Progenitor cell of endocrine pancreas (in vitro differentiated cells): ENCODE results near the gene ABCF2. TPM values are rescaled to one million over a fixed set of nuclear protein-coding genes. Genes with fewer than 3 reads are reported as not detected.

Source experiments
- DNase-seq: peaks from one replicate; pipeline ENCODE4 v3.0.0; 2021; ENCODE audit warnings: low spot score; ENCODE audit not compliant: unreplicated experiment
- H3K27ac Mint-ChIP-seq: 2 replicates; pipeline ENCODE4 v1.8.0; 2021; ENCODE audit warnings: mild to moderate bottlenecking, moderate library complexity, mixed read lengths
- H3K27me3 Mint-ChIP-seq: 2 replicates; pipeline ENCODE4 v1.8.0; 2021; ENCODE audit warnings: mixed read lengths
- H3K36me3 Mint-ChIP-seq: 2 replicates; pipeline ENCODE4 v1.8.0; 2022; ENCODE audit warnings: mixed read lengths; ENCODE audit not compliant: insufficient read depth
- H3K4me1 Mint-ChIP-seq: 2 replicates; pipeline ENCODE4 v1.8.0; 2021; ENCODE audit warnings: low read depth, mixed read lengths
- H3K4me3 Mint-ChIP-seq: 2 replicates; pipeline ENCODE4 v1.8.0; 2021; ENCODE audit warnings: low read depth, mild to moderate bottlenecking, moderate library complexity, mixed read lengths
- H3K9me3 Mint-ChIP-seq: 2 replicates; pipeline ENCODE4 v1.8.0; 2021; ENCODE audit warnings: low read depth, mixed read lengths
- long read RNA-seq: library from polyadenylated mRNA; unstranded; transcript quantifications from one replicate; pipeline ENCODE4 v2.0.0, GENCODE V29; 2020
- total RNA-seq: library from RNA; stranded (reverse); gene quantifications from 2 replicates; pipeline ENCODE4 v1.2.1, GENCODE V29; 2021
- TF ChIP-seq, protein P1 (sequence below): fragments of 200-600 bp; sonication (generic); IDR thresholded peaks from one replicate; pipeline ENCODE4 v1.5.0; 2021; ENCODE audit warnings: antibody characterized with exemption, mild to moderate bottlenecking; ENCODE audit not compliant: unreplicated experiment

ABCF2 gene
- 48.7 and 55.1 TPM in 2 replicates for total RNA-seq
- long read RNA-seq, transcript ABCF2-201 (15 exons, 3,546 nt): major isoform, 300 of 346 reads
- long read RNA-seq, partial matches to known transcripts: 46 of 346 reads
- long read RNA-seq, other reads (novel, unspliced or antisense): 0 of 346 reads

DNA sequence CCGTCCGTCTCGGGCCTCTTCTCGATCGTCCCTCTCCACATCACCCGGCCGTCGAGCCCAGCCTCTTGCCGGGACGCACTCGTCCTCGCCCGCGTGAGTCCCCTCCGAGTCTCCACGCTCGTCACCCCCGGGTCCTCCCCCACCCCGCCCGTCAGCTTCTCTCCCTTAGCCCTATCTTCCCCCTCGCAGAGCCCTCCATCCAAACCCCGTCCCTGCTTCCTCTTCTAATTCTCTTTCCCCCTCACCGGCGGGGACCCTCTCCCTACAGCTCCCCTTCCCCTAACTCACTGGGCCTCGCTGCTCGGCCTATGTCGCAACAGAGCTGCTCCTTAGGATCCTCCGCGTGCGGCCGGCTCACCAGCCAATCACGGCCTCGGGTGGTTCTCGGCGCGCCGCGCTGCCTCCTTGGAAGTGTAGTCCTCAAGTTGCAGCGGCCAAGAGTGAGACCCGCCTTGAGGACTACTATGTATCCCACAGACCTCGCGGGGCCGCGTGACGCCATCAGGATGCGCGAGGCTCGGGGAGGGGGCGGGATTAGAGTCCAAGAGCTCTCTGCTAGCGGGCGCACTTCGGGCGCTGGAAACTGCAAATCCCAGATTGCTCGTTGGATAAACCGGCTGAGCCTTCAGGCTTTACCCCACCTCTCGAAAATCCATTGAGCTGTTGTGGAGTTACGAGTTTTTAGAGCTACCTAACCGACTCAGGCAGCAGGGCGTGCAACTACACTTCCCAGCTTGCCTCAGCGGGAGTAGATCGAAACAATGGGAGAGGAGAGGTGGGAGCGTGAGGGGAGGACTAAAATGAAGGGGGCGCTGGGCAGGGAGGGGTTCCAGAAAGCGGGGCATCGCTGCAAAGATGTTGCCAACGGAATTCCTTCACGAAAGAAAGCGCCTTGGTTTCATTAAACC is at the start of gene ABCF2:
Gene ABCF2 (minus strand): TSS at position 331 of the 908 bp plus-strand sequence. CDS start 747 bp downstream, outside the sequence.
- peak; percentile 99 for DNase-seq
- Mint-ChIP-seq H3K36me3 (peaks cover 16% of the 10 kb centered on the region), H3K9me3 (no peaks in the 10 kb centered on the region)

DNA sequence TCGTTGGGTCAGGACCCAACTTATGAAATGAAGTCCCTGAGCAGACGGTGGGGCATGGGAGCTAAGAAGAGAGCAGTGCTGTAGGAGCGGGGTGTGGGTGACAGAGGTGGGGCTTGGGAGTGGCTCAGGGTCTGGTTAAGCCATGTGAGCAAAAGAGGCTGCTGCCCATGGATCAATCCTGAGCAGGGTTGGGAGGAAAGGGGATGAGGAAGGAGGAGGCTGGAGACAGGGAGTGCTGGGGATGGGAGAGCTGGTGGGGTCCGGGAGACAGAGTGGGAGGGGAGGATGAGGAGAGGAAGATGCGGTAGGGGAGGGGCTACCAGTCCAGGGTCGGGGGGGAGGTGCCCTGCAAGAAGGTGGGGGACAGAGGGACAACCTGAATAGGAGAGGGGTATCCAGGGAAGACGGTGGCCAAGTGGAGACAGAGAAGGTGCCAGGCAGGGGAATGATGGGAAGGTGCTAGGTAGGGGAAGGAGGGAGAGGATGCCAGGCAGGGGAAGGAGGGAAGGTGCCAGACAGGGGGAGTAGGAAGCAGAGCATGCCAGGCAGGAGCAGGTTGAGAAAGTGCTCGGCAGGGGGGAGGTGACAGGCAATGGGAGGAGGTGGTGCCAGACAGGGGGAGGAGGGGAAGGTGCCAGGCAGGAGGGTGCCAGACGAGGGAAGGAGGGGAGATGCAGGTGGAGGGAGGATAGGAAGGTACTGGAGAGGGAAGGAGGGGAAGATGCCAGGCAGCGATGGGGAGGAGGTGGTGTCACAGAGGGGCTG is 49.0 kb upstream of the ABCF2 start:
- DNase-seq: no peak
- Mint-ChIP-seq H3K36me3 (no peaks in the 10 kb centered on the region), H3K4me1 (peaks cover 2% of the 10 kb centered on the region), H3K4me3 (peak overlapping the region; percentile 24), H3K27me3 (peaks cover 47% of the 10 kb centered on the region), H3K9me3 (no peaks in the 10 kb centered on the region), H3K27ac (no peak overlapping the region)
- TF ChIP-seq, protein P1, sequence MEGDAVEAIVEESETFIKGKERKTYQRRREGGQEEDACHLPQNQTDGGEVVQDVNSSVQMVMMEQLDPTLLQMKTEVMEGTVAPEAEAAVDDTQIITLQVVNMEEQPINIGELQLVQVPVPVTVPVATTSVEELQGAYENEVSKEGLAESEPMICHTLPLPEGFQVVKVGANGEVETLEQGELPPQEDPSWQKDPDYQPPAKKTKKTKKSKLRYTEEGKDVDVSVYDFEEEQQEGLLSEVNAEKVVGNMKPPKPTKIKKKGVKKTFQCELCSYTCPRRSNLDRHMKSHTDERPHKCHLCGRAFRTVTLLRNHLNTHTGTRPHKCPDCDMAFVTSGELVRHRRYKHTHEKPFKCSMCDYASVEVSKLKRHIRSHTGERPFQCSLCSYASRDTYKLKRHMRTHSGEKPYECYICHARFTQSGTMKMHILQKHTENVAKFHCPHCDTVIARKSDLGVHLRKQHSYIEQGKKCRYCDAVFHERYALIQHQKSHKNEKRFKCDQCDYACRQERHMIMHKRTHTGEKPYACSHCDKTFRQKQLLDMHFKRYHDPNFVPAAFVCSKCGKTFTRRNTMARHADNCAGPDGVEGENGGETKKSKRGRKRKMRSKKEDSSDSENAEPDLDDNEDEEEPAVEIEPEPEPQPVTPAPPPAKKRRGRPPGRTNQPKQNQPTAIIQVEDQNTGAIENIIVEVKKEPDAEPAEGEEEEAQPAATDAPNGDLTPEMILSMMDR: no peak

More for the DNA sequence above, at the start of gene ABCF2:
- H3K27ac Mint-ChIP-seq: peak within 1 kb of the TSS; percentile 99
- peak within 1 kb of the TSS; percentile 98 for H3K4me3 Mint-ChIP-seq
- peaks cover 30% of the 10 kb centered on the region for H3K4me1 Mint-ChIP-seq
- H3K27me3 Mint-ChIP-seq: no peaks in the 10 kb centered on the region
- TF ChIP-seq, protein P1: no peak

DNA sequence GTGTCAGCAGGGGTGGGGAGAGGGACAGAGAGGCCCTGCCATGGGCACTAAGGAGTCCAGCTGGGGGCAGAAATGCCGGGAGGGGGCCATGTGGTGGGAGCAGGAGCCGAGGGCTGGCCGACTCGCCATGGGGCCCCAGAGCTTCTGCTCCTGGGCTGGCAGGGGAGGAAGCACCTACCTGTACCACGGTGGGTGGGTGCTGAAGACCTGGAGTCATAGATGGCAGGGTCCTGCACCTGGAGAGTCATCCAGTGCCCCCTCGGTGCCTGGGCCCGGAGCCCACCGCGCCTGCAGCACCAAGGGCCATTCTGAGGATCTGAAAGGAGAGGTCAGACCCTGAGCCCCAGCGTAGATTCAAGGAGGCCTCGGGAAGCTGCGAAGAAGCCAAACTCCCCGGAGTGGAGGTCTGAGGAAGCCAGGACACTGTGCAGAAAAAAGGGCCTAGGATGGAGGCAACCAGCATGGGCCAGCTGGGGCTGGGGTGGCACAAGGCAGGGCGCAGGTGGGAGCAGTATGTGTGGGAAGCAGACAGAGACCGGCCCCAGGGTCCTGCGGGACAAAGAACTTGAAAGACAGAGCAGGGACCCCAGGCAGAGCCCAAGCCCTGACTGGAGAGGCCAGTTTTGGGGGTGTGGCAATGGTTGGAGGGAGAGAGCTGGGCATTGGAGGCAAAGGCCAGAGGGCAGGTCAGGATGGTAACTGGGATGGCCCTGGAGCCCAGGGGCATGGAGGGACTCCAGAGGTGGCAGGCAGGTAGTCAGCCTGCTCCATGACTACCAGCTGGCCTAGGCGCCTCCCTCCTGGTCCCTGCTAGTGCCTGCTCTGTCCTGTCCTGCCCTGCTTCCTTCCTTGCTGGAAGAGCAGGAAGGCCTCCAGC is 48.2 kb upstream of the ABCF2 start:
- H3K27me3 Mint-ChIP-seq: peaks cover 47% of the 10 kb centered on the region
- no peak for DNase-seq
- H3K4me1 Mint-ChIP-seq: peaks cover 2% of the 10 kb centered on the region
- TF ChIP-seq, protein P1: no peak
- H3K9me3 Mint-ChIP-seq: no peaks in the 10 kb centered on the region
- peak overlapping the region; percentile 37 for H3K4me3 Mint-ChIP-seq
- no peak overlapping the region for H3K27ac Mint-ChIP-seq
- no peaks in the 10 kb centered on the region for H3K36me3 Mint-ChIP-seq

DNA sequence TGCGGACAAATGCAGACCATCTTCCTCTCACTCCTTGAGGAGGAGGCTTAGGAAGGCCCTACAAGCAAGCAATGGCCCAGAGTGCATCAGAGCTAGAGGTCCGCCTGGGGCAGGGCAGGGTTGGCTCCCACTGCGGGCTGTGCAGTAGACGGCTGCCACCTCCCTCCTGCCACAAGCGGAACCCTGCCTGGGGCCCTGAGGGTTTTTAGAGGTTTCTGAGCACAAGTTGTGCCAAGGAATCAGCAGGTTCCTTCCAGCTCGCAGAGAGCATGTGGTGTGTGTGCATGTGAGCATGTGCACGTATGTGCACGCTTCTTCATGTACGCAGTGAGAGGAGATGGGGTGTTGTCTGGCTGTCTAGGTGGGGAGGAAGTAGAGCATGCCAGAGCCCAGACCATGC is 47.4 kb upstream of the ABCF2 start:
- H3K4me1 Mint-ChIP-seq: peaks cover 2% of the 10 kb centered on the region
- H3K36me3 Mint-ChIP-seq: no peaks in the 10 kb centered on the region
- TF ChIP-seq, protein P1: no peak
- no peaks in the 10 kb centered on the region for H3K9me3 Mint-ChIP-seq
- no peak overlapping the region for H3K4me3 Mint-ChIP-seq
- DNase-seq: no peak
- H3K27me3 Mint-ChIP-seq: peaks cover 48% of the 10 kb centered on the region
- no peak overlapping the region for H3K27ac Mint-ChIP-seq
